ENCODE measurements around the gene NRF1.

DNA sequence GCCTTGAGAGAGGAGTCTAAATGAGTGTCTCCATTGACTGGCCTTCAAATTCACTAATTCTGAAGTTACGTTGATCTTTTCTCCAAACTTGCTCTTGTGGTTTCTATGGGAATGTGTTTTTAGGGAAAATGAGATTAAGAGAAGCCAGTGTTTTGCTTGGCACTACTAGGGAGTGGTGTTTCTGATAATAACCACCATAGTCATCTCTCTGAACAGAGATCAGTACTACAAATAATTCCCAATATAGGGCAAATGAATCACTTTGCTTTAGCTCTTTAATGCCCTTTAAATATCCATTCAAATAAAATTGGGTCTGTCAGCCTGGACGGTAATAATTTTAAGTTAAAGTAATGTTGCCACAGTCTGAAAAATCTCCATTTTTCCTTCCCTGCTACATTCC is 90.8 kb downstream of the NRF1 start:
- TF ChIP-seq, protein P1, sequence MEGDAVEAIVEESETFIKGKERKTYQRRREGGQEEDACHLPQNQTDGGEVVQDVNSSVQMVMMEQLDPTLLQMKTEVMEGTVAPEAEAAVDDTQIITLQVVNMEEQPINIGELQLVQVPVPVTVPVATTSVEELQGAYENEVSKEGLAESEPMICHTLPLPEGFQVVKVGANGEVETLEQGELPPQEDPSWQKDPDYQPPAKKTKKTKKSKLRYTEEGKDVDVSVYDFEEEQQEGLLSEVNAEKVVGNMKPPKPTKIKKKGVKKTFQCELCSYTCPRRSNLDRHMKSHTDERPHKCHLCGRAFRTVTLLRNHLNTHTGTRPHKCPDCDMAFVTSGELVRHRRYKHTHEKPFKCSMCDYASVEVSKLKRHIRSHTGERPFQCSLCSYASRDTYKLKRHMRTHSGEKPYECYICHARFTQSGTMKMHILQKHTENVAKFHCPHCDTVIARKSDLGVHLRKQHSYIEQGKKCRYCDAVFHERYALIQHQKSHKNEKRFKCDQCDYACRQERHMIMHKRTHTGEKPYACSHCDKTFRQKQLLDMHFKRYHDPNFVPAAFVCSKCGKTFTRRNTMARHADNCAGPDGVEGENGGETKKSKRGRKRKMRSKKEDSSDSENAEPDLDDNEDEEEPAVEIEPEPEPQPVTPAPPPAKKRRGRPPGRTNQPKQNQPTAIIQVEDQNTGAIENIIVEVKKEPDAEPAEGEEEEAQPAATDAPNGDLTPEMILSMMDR (IDR thresholded peaks at IDR 0.05): no peak
- TF ChIP-seq, protein P2, sequence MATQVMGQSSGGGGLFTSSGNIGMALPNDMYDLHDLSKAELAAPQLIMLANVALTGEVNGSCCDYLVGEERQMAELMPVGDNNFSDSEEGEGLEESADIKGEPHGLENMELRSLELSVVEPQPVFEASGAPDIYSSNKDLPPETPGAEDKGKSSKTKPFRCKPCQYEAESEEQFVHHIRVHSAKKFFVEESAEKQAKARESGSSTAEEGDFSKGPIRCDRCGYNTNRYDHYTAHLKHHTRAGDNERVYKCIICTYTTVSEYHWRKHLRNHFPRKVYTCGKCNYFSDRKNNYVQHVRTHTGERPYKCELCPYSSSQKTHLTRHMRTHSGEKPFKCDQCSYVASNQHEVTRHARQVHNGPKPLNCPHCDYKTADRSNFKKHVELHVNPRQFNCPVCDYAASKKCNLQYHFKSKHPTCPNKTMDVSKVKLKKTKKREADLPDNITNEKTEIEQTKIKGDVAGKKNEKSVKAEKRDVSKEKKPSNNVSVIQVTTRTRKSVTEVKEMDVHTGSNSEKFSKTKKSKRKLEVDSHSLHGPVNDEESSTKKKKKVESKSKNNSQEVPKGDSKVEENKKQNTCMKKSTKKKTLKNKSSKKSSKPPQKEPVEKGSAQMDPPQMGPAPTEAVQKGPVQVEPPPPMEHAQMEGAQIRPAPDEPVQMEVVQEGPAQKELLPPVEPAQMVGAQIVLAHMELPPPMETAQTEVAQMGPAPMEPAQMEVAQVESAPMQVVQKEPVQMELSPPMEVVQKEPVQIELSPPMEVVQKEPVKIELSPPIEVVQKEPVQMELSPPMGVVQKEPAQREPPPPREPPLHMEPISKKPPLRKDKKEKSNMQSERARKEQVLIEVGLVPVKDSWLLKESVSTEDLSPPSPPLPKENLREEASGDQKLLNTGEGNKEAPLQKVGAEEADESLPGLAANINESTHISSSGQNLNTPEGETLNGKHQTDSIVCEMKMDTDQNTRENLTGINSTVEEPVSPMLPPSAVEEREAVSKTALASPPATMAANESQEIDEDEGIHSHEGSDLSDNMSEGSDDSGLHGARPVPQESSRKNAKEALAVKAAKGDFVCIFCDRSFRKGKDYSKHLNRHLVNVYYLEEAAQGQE (IDR thresholded peaks at IDR 0.05; ENCODE audit: insufficient read depth in 1 of 2, low read depth in 2 of 2, low read length in 1 of 2): no peak
- no peak for TF ChIP-seq SIN3A (IDR thresholded peaks at IDR 0.05; ENCODE audit: borderline replicate concordance, insufficient read depth, low read depth, low read length)
- TF ChIP-seq TCF7L2 (IDR thresholded peaks at IDR 0.05; ENCODE audit: low read depth, low read length): no peak
